ENCODE data around the gene FDX1.
A peak's percentile ranks its signal among the peaks of the same experiment; 100 is the strongest.

FDX1 gene

GRCh38 chr11:110471371-110471770, 41.6 kb downstream of the FDX1 start:
- DNase-seq (ENCODE audit: low read depth) = peak; percentile 53
- no peak overlapping the region for H3K4me3 ChIP-seq (ENCODE audit: low read length)
- TF ChIP-seq CTCF (conservative IDR thresholded peaks at IDR 0.05; ENCODE audit: low read length) = no peak

DNA sequence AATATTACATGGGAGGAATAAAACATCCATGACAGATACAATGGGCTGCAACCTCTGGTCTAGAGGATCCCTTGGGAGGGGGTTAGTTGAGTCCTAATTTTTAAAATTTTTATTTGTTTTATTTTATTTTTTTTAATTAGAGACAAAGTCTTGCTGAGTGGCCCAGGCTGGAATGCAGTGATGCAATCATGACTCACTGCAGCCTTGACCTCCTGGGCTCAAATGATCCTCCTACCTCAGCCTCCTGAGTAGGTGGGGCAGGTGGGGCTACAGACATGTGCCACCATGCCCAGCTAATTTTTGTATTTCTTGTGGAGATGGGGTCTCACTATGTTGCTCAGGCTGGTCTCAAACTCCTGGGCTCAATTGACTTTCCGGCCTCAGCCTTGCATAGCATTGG, 43.1 kb downstream of the FDX1 start:
- no peak for TF ChIP-seq CTCF (conservative IDR thresholded peaks at IDR 0.05; ENCODE audit: low read length)
- peak; percentile 31 for DNase-seq (ENCODE audit: low read depth)

GRCh38 chr11:110473706-110474105, 44.0 kb downstream of the FDX1 start:
- H3K4me3 ChIP-seq (ENCODE audit: low read length) = no peak overlapping the region
- TF ChIP-seq CTCF (conservative IDR thresholded peaks at IDR 0.05; ENCODE audit: low read length) = no peak
- DNase-seq (ENCODE audit: low read depth) = peak; percentile 22

More for the DNA sequence above, 43.1 kb downstream of the FDX1 start:
- H3K4me3 ChIP-seq (ENCODE audit: low read length) = no peak overlapping the region

- no peak for TF ChIP-seq CTCF (conservative IDR thresholded peaks at IDR 0.05; ENCODE audit: low read length)
- no peak overlapping the region for H3K4me3 ChIP-seq (ENCODE audit: low read length)
- DNase-seq (ENCODE audit: low read depth) = no peak
These were observed 44.8 kb downstream of the FDX1 start for GRCh38 chr11:110474578-110474977.

DNA sequence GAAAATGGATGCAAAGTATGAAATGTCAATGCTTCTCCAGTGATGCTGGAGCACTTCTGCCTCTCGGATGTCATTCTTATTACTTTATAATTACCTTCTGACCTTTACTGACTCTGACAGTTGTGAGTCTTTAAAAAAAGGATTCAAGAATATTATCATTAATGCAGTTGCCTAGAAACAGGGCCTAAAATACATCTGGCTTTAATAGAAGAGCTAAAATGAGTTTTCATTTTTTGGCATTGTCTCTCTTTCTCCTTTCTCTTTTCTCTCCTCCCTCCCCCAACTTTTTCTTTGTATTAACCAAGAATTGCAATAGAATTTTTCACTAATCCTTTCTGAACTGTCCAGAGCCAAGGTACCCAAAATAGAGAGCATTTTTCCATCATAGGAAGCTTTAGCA, 45.9 kb downstream of the FDX1 start:
- no peak for TF ChIP-seq CTCF (conservative IDR thresholded peaks at IDR 0.05; ENCODE audit: low read length)
- peak; percentile 12 for DNase-seq (ENCODE audit: low read depth)
- no peak overlapping the region for H3K4me3 ChIP-seq (ENCODE audit: low read length)

DNA sequence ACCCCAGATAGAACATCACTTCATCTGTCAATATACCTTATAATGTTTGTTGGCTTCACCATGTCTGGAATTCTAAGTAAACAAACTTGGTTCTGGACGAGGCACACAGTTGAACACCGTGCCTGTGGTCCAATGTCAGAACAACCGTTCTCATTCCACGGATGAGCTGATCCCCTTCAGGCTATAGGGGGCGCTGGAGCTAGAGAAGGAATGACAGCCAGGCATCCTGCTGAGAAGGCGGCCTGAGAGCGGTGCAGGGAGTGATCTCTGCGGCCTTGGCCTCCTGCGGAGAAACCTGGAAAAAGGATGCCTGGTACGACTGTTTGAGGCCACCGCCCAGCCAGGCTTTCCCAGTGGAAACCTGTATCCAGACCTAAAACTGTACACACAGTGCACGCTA, 48.7 kb downstream of the FDX1 start:
- TF ChIP-seq CTCF (conservative IDR thresholded peaks at IDR 0.05; ENCODE audit: low read length) = no peak
- H3K4me3 ChIP-seq (ENCODE audit: low read length) = no peak overlapping the region
- DNase-seq (ENCODE audit: low read depth) = no peak

DNA sequence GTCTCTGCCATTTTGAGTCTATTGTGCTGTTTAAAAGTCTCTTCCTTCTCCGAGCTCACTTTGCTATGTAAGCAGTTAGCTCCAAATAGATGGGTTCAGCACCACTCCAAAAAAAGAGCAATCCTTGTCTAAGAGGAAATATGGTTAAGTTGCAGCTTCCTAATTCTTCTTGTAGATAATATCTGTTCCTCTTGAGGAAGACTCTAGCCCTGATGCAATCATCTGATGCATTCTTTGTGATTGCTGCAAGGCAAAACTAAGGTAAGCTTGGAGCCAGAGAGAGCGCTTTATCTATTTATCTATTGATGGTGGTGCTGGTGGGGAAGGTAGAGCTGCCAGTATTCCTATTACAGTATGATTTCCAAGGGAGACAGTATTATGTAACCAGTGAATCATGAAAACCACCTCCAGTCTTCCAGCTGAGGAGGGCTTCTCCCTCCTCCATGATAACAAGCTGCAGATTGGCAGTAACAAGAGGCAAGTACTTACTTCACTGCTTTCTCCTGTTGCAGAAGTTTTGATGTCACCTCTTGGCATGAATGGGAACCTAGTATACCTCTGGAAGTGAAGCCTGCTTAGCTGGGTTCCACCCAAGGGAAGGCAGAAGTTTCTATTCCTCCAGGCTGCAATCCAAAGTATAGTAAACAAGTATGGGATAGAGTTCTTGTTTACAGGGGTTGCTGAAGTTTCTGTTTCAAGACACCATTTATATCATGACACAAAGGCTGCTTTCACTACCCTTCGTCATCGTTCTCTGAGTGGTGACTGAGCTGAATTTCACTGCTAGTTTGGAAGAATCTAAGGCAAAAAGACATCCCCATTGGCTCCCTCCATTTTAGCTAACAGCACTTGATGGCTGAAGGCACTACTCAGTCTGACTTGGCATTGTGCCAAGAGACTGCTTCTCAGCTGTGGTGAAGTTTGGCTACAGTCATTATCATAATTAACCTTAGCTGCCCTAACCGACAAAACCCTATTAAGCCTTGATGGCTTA, 49.7 kb downstream of the FDX1 start:
- no peak overlapping the region for H3K4me3 ChIP-seq (ENCODE audit: low read length)
- peak; percentile 64 for DNase-seq (ENCODE audit: low read depth)
- no peak for TF ChIP-seq CTCF (conservative IDR thresholded peaks at IDR 0.05; ENCODE audit: low read length)

Data from AG10803 (cell line).